Inflammatory macrophage treated with lipopolysaccharide for 1 hour (primary cell): Measurements from ENCODE around the gene ADH1B.
"Not testable (repeated sequence)": the region's sequence is repeated elsewhere in the genome, so short reads cannot be mapped to it uniquely, and the experiment has no call there.

ENCODE experiments used
- DNase-seq, 2 donors: peaks; one replicate each; pipeline ENCODE4 v3.0.0-alpha.2; 2020 to 2022

The ADH1B gene

GRCh38 chr4:99323756-99324155, 2.6 kb upstream of the ADH1B start:
- no peak for DNase-seq

GRCh38 chr4:99317811-99318210, 3.4 kb downstream of the ADH1B start:
- DNase-seq = not testable (repeated sequence)

- no peak for DNase-seq
These were observed 3.8 kb downstream of the ADH1B start for GRCh38 chr4:99317354-99317753.

- no peak for DNase-seq
These were observed 5.4 kb downstream of the ADH1B start for GRCh38 chr4:99315839-99316238.

GRCh38 chr4:99314211-99314610, 7.0 kb downstream of the ADH1B start:
- DNase-seq = no peak

- no peak for DNase-seq
These were observed 10.8 kb downstream of the ADH1B start for GRCh38 chr4:99310389-99310788.

- no peak for DNase-seq
These were observed 15.4 kb downstream of the ADH1B start for GRCh38 chr4:99305638-99306400.

GRCh38 chr4:99301376-99302164, 19.6 kb downstream of the ADH1B start:
- no peak for DNase-seq

GRCh38 chr4:99300934-99301333, 20.3 kb downstream of the ADH1B start:
- no peak for DNase-seq

GRCh38 chr4:99293357-99293756, 27.8 kb downstream of the ADH1B start:
- no peak for DNase-seq

- DNase-seq = no peak
These were observed 30.1 kb downstream of the ADH1B start, which contains the start of gene ADH1A for GRCh38 chr4:99290848-99291786. ADH1A (minus strand) TSS chr4:99290985; CDS start chr4:99290914, 71 bp downstream.

GRCh38 chr4:99285387-99285786, 35.8 kb downstream of the ADH1B start:
- no peak for DNase-seq

- no peak for DNase-seq
These were observed 38.5 kb downstream of the ADH1B start for GRCh38 chr4:99282731-99283130.

- DNase-seq = no peak
These were observed 39.9 kb downstream of the ADH1B start for GRCh38 chr4:99281261-99281660.

- DNase-seq = no peak
These were observed 44.8 kb downstream of the ADH1B start for GRCh38 chr4:99276417-99276816.

GRCh38 chr4:99275885-99276284, 45.3 kb downstream of the ADH1B start:
- no peak for DNase-seq

GRCh38 chr4:99275050-99275449, 46.2 kb downstream of the ADH1B start:
- DNase-seq = no peak

GRCh38 chr4:99273704-99274103, 47.5 kb downstream of the ADH1B start:
- DNase-seq = no peak

GRCh38 chr4:99264927-99265326, 56.3 kb downstream of the ADH1B start:
- DNase-seq = no peak
